8988T (cell line): ENCODE measurements around the gene METTL22.

Experiments
- DNase-seq: peaks from one replicate; pipeline ENCODE4 v3.0.0; 2011

Gene METTL22

GRCh38 chr16:8632675-8633182 is 11.2 kb downstream of the METTL22 start:
- DNase-seq, result no peak

GRCh38 chr16:8634991-8635736 is 13.7 kb downstream of the METTL22 start:
- DNase-seq, result peak; percentile 65

GRCh38 chr16:8639694-8640093 is 18.2 kb downstream of the METTL22 start:
- no peak for DNase-seq

- DNase-seq, result no peak
These were observed 20.2 kb downstream of the METTL22 start for GRCh38 chr16:8641671-8642070.

- no peak for DNase-seq
These were observed 20.6 kb downstream of the METTL22 start for GRCh38 chr16:8642146-8642545.

GRCh38 chr16:8644211-8645140 is 23.0 kb downstream of the METTL22 start:
- no peak for DNase-seq

GRCh38 chr16:8645141-8645521 is 23.6 kb downstream of the METTL22 start:
- DNase-seq, result no peak

GRCh38 chr16:8645831-8646230 is 24.3 kb downstream of the METTL22 start:
- DNase-seq, result no peak

- DNase-seq, result no peak
These were observed 25.0 kb downstream of the METTL22 start for GRCh38 chr16:8646326-8647053.

- DNase-seq, result no peak
These were observed 26.3 kb downstream of the METTL22 start for GRCh38 chr16:8647721-8648318.

- DNase-seq, result no peak
These were observed 27.4 kb downstream of the METTL22 start for GRCh38 chr16:8648877-8649276.

GRCh38 chr16:8649829-8650554 is 28.5 kb downstream of the METTL22 start:
- no peak for DNase-seq

- DNase-seq, result peak; percentile 40
These were observed 30.5 kb downstream of the METTL22 start for GRCh38 chr16:8651958-8652357.

GRCh38 chr16:8655184-8655717 is 33.8 kb downstream of the METTL22 start:
- no peak for DNase-seq

- no peak for DNase-seq
These were observed 34.9 kb downstream of the METTL22 start for GRCh38 chr16:8656376-8656775.

- peak; percentile 27 for DNase-seq
These were observed 39.4 kb downstream of the METTL22 start for GRCh38 chr16:8660841-8661301.

- no peak for DNase-seq
These were observed 40.2 kb downstream of the METTL22 start for GRCh38 chr16:8661703-8662102.

GRCh38 chr16:8663192-8664089 is 41.9 kb downstream of the METTL22 start:
- DNase-seq, result no peak

- DNase-seq, result no peak
These were observed 44.0 kb downstream of the METTL22 start for GRCh38 chr16:8665529-8665928.

GRCh38 chr16:8667492-8667891 is 46.0 kb downstream of the METTL22 start:
- no peak for DNase-seq
